ENCODE data around the gene MARS1. TPM values are rescaled to one million over a fixed set of nuclear protein-coding genes. Genes with fewer than 3 reads are reported as not detected.

Gene MARS1
- total RNA-seq, 2 experiments from 2014 or later: 283 to 384 TPM

DNA sequence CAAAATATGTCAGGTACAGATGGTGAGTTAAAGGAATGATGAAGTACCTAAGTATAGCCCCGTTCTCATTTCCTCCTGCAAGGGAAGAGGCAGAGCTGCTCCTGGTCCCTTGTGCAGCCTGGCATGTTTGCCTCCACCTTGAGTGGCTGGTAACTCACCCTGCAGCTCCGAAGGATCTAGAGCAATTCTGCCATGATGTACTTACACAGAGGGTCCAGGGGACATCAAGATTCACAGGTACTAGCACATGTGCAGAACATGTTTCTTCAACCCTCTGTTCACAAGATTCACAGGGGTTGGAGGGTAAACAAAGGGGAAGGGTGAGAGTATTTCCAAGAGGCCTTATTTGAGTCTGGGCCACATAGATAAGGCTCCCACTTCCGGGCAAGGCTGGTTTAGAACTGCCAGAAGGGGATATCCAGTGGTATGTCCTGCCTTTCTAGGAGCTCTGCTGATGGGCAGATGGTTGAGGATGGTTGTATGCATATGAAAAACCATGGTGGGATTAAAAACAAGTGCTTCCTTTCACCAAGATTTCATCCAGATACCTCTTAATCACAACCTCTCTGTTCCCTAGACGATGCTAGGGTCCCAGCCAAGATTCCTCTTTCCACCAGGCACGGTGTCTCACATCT lies 51.4 kb downstream of the MARS1 start:
- no peak overlapping the region for H3K27ac Mint-ChIP-seq
- H3K36me3 Mint-ChIP-seq: peaks cover 18% of the 10 kb centered on the region
- DNase-seq: no peak
- no peaks in the 10 kb centered on the region for H3K9me3 Mint-ChIP-seq (ENCODE audit: low read depth)
- peaks cover 9% of the 10 kb centered on the region for H3K4me1 Mint-ChIP-seq
- no peak overlapping the region for H3K4me3 Mint-ChIP-seq
- ATAC-seq: no peak
- CTCF ChIA-PET: interaction anchor here (0.7 to 1.1 kb wide), 2 partner anchors 8 to 82 kb away, joined by 3 read pairs; no protein-coding TSS in a partner anchor
- H3K27me3 Mint-ChIP-seq: no peaks in the 10 kb centered on the region

DNA sequence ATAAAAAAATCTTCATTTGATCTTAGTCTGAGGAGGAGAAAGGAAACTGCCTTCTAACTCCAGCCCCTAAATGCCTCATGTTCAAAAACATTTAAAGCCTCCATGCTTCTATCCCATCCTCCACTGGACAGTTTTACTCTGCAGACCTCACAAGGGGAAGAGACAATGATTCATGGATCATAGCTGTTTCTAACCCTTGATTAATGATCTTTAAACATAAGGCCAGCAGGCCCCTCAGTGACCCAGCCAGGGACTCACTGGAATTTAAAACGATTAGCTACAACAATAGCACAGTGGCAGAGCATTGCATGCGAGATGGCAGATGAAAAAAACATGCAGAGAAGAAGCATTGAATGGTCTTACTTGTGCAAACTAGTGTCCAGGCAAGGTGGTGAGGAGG lies 53.1 kb downstream of the MARS1 start:
- DNase-seq (no peak), ATAC-seq (no peak)
- H3K27ac Mint-ChIP-seq: no peak overlapping the region
- H3K4me1 Mint-ChIP-seq: peaks cover 22% of the 10 kb centered on the region
- H3K4me3 Mint-ChIP-seq: no peak overlapping the region
- H3K9me3 Mint-ChIP-seq (ENCODE audit: low read depth): no peaks in the 10 kb centered on the region
- H3K27me3 Mint-ChIP-seq: no peaks in the 10 kb centered on the region
- CTCF ChIA-PET: no interaction called here
- peaks cover 16% of the 10 kb centered on the region for H3K36me3 Mint-ChIP-seq

GRCh38 chr12:57541717-57542116 lies 53.8 kb downstream of the MARS1 start:
- no peak overlapping the region for H3K4me3 Mint-ChIP-seq
- CTCF ChIA-PET: interaction anchor here (0.8 kb wide), 1 partner anchor 234 kb away, joined by 3 read pairs; no protein-coding TSS in a partner anchor
- H3K27me3 Mint-ChIP-seq: no peaks in the 10 kb centered on the region
- no peak overlapping the region for H3K27ac Mint-ChIP-seq
- H3K9me3 Mint-ChIP-seq (ENCODE audit: low read depth): no peaks in the 10 kb centered on the region
- peaks cover 28% of the 10 kb centered on the region for H3K4me1 Mint-ChIP-seq
- ATAC-seq (no peak), DNase-seq (no peak)
- H3K36me3 Mint-ChIP-seq: peaks cover 17% of the 10 kb centered on the region

DNA sequence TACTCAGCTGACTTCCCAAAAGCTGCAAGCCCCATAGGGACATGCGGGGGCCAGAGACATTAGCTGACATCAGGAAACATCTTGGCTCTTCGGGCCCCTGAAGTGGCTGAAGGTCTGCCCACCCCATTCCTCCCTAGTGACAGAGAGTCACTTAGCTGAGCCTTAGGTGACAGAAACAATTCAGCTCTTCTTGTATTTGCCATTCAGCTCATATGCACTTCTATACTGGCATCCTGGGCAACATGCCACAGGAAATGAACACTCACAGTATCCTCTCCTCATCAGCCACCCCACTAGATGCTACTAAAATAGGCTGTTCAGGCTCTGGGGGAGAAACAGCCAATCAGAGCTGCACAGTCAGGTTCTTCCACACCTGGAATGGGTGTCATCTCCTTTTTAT lies 55.7 kb downstream of the MARS1 start:
- Mint-ChIP-seq H3K4me3 (no peak overlapping the region), H3K36me3 (peaks cover 12% of the 10 kb centered on the region), H3K4me1 (peaks cover 37% of the 10 kb centered on the region), H3K27me3 (peaks cover 3% of the 10 kb centered on the region), H3K27ac (no peak overlapping the region), H3K9me3 (ENCODE audit: low read depth) (no peaks in the 10 kb centered on the region)
- ATAC-seq: no peak
- CTCF ChIA-PET: interaction anchor here (0.7 to 1.3 kb wide), 2 partner anchors 19 to 49 kb away, joined by 3 to 4 read pairs; no protein-coding TSS in a partner anchor
- DNase-seq: no peak

DNA sequence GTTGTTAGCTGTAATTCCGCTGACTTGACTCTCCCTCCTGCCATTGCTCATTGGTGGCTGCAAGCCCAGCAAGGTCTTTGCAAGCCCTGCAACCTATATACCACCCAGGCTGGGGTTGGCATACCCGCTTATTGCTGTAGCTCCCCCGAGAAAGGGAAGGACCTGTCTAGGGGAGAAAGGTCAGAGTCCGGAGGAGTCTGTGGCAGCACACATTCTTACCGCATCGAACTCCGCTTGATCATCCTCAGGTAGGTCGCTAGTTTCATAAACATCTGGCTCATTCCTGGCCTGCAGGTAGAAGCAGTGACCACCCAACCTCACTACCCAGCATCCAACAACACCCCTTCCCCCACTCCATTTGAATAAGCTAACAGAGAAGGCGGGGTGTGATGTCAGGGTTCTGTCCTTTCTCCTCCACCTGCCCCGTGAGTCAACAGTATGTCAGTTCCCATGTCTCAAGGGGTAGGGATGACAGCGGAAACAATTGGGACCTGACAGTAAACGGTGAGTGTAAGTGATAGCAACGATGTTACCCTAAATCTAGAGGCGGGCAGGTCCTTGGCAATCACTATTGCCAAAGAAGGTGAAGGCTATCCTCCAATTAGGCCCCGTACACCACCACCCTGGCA lies 58.1 kb downstream of the MARS1 start:
- Mint-ChIP-seq H3K9me3 (ENCODE audit: low read depth) (no peaks in the 10 kb centered on the region), H3K27ac (peak overlapping the region; percentile 96), H3K4me3 (peak overlapping the region; percentile 100), H3K27me3 (peaks cover 11% of the 10 kb centered on the region), H3K4me1 (peaks cover 53% of the 10 kb centered on the region), H3K36me3 (peaks cover 7% of the 10 kb centered on the region)
- CTCF ChIA-PET: interaction anchor here (0.6 to 3.1 kb wide), 8 partner anchors 9 to 195 kb away, joined by 3 to 13 read pairs (median 6); partner anchors contain the start of genes DDIT3 and OS9
- DNase-seq (no peak), ATAC-seq (no peak)

DNA sequence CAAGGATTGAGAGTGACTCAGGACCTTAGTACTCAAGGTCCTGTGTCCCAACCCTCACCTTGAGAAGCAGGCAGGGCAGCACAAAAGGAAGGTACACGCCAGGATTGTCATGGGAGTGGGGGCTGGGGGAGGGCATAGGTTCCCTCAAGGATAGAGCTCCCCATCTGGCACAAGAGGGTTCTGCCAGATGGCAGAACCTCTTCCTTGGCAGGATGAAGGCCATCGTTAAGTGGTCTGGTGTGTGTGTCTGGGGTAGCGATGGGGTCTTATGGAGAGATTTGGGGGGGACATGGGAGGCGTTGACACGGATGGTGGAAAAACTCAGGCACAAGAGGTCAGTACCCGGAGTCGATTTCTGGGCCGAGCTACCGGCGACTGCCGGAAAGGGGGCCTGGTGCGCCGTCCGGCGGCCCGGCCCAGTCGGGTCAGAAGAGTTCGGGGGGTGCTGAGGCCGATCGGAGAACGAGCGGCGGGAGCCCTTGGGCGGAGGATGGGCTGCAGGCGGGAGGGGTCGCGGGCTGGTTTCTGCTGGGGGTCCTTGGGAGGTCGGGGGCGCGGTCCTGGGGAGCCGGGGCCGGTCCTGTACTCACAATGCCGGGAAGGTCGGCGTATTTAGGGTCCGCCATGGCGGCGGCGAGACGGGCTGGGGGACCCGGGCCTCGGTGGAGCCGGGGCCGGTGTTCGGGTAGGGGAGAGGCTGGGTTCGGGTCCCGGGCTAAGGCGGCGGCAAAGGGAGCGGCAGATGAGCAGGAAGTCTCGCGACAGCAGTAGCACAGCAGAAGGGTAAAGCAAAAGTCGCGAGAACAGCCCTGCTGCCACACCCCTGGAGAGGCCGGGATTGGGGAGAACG lies 58.8 kb downstream of the MARS1 start, which contains the start of gene DCTN2:
Gene DCTN2 (minus strand): TSS at position 755 of the 850 bp plus-strand sequence. CDS start 129 bp downstream, at position 626.
- H3K4me3 Mint-ChIP-seq: peak within 1 kb of the TSS; percentile 100
- peak; percentile 99 for DNase-seq
- CTCF ChIA-PET: interaction anchor here (0.6 to 3.1 kb wide), 16 partner anchors 8 to 195 kb away, joined by 3 to 13 read pairs (median 4); partner anchors contain the start of genes DDIT3 and OS9
- peak; percentile 96 for ATAC-seq
- peaks cover 56% of the 10 kb centered on the region for H3K4me1 Mint-ChIP-seq
- H3K27me3 Mint-ChIP-seq: peaks cover 11% of the 10 kb centered on the region
- peak within 1 kb of the TSS; percentile 96 for H3K27ac Mint-ChIP-seq
- H3K36me3 Mint-ChIP-seq: peaks cover 7% of the 10 kb centered on the region
- H3K9me3 Mint-ChIP-seq (ENCODE audit: low read depth): no peaks in the 10 kb centered on the region

DNA sequence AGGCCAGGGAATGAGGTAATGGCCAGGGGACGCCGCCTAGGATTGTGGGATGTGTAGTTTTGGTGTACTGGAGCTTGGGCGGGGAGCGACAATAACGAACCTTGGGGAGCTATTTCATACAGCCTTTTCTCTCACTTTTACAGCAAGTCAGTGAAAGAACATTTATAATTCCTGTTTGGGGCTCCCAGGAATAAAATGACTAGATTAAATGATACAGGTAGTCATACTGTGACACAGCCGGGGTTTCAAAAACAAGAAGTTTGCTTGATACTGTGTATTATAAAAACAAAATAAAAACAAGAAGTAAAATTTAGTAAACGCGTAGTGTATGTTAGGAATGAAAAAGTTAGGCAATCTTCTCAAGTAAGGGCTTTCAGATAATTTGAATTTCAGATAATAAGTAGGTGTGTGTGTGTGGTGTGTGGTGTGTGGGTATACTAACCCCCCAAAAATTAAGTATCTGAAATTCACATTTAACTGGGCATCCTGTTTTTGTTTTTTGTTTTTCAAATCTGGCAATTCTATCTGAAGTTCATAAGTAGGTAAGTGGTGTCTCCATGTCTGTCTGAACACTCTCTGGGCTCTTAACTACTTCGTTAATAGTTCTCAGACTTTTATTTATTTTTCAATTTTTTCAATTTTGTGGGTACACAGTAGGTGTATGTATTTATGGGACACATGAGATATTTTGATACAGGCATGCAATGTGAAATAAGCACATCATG lies 59.6 kb downstream of the MARS1 start:
- CTCF ChIA-PET: interaction anchor here (0.6 to 3.1 kb wide), 14 partner anchors 9 to 194 kb away, joined by 3 to 13 read pairs (median 4); partner anchors contain the start of genes DDIT3 and OS9
- no peak for ATAC-seq
- Mint-ChIP-seq H3K9me3 (ENCODE audit: low read depth) (no peaks in the 10 kb centered on the region), H3K27me3 (peaks cover 11% of the 10 kb centered on the region), H3K27ac (peak overlapping the region; percentile 96), H3K4me1 (peaks cover 59% of the 10 kb centered on the region), H3K36me3 (peaks cover 7% of the 10 kb centered on the region), H3K4me3 (peak overlapping the region; percentile 100)
- no peak for DNase-seq

DNA sequence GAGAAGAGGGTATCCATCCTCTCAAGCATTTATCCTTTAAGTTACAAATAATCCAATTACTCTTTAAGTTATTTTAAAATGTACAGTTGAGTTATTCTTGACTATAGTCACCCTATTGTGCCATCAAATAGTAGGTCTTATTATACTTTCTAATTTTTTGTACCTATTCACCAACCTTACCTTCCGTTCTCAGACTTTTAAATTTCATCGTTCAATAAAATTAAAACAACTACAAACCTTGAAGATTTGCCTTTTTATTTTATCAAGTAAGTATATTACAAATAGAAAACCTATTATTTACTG lies 60.1 kb downstream of the MARS1 start:
- H3K4me3 Mint-ChIP-seq: no peak overlapping the region
- peaks cover 11% of the 10 kb centered on the region for H3K27me3 Mint-ChIP-seq
- DNase-seq (no peak), ATAC-seq (no peak)
- H3K27ac Mint-ChIP-seq: no peak overlapping the region
- peaks cover 63% of the 10 kb centered on the region for H3K4me1 Mint-ChIP-seq
- CTCF ChIA-PET: no interaction called here
- no peaks in the 10 kb centered on the region for H3K9me3 Mint-ChIP-seq (ENCODE audit: low read depth)
- peaks cover 7% of the 10 kb centered on the region for H3K36me3 Mint-ChIP-seq

DNA sequence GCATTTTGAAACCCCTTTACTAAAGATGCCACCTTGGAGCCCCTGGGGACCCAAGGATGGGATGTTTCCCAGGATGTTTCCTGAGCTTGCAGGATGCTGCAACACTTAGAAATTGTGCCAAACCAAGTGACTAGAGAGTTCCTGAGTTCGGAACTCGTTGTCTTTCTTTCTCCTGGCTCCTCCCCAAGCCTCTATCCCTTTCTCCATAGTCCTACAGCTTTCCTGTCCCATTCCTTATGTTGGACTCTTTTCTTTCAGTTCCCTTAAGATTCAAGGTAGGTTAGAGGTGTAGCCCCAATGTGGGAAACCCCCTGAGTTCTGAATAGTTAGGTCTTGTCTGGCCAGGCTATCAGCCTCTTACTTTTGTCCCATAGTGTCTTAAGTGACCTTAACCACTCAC lies 60.6 kb downstream of the MARS1 start:
- CTCF ChIA-PET: interaction anchor here (1.2 kb wide), 1 partner anchor 90 kb away, joined by 4 read pairs; no protein-coding TSS in a partner anchor
- H3K4me1 Mint-ChIP-seq: peaks cover 64% of the 10 kb centered on the region
- no peaks in the 10 kb centered on the region for H3K9me3 Mint-ChIP-seq (ENCODE audit: low read depth)
- peaks cover 6% of the 10 kb centered on the region for H3K36me3 Mint-ChIP-seq
- peaks cover 11% of the 10 kb centered on the region for H3K27me3 Mint-ChIP-seq
- no peak overlapping the region for H3K27ac Mint-ChIP-seq
- no peak overlapping the region for H3K4me3 Mint-ChIP-seq
- ATAC-seq: no peak
- no peak for DNase-seq

DNA sequence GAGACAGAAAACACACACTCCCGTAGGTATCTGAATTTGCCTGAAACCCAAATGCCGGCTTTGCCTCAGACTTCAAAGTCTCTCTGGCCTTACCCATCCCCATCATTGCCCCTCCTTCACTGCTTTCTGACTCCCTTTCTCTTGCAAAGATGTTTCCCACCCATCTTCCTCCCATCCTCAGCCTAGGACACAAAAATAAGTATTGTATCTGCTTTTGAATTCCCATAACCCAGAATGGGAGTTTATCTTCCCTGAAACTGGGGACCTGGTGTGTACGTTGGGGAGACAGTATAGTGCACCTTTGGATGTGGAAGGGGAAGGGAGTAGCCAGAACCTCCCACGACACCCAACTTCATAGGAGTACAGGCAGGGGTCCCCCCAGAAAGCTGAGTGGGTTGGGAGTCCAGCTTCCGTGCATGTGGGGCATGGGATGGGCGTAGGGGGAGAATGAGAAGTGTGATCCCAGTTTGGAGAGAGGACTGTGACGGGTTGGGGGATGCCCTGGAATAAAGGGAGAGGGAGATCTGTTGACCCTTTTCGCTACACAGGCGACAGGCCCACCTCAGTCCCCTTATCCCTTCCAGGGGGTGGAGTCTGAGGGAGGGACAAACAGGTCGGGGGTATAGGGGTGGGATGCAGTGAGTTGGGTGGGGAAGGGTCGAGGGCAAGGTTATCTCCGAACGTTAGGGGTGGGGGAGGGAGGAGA lies 61.5 kb downstream of the MARS1 start:
- Mint-ChIP-seq H3K9me3 (ENCODE audit: low read depth) (no peaks in the 10 kb centered on the region), H3K4me3 (peak overlapping the region; percentile 72), H3K4me1 (peaks cover 58% of the 10 kb centered on the region), H3K36me3 (peaks cover 6% of the 10 kb centered on the region), H3K27ac (no peak overlapping the region), H3K27me3 (peaks cover 11% of the 10 kb centered on the region)
- DNase-seq (no peak), ATAC-seq (no peak)
- CTCF ChIA-PET: interaction anchor here (1.2 kb wide), 1 partner anchor 91 kb away, joined by 4 read pairs; no protein-coding TSS in a partner anchor

- Mint-ChIP-seq H3K27ac (no peak within 1 kb of the TSS), H3K36me3 (peaks cover 5% of the 10 kb centered on the region), H3K27me3 (peaks cover 11% of the 10 kb centered on the region), H3K4me1 (peaks cover 53% of the 10 kb centered on the region), H3K9me3 (ENCODE audit: low read depth) (no peaks in the 10 kb centered on the region), H3K4me3 (peak within 1 kb of the TSS; percentile 72)
- peak; percentile 67 for ATAC-seq
- peak; percentile 74 for DNase-seq
- CTCF ChIA-PET: no interaction called here
These were observed 62.2 kb downstream of the MARS1 start, which contains the start of gene KIF5A for GRCh38 chr12:57549909-57550640. Gene KIF5A, plus strand, starts transcription at chr12:57550044. Its CDS starts 228 bp downstream, at chr12:57550272.
